ENCODE measurements around the gene TBXAS1. TPM values are rescaled to one million over a fixed set of nuclear protein-coding genes. Genes with fewer than 3 reads are reported as not detected.

TBXAS1 gene
- total RNA-seq, 2 experiments from 2014 or later: 4.8 to 5.3 TPM

DNA sequence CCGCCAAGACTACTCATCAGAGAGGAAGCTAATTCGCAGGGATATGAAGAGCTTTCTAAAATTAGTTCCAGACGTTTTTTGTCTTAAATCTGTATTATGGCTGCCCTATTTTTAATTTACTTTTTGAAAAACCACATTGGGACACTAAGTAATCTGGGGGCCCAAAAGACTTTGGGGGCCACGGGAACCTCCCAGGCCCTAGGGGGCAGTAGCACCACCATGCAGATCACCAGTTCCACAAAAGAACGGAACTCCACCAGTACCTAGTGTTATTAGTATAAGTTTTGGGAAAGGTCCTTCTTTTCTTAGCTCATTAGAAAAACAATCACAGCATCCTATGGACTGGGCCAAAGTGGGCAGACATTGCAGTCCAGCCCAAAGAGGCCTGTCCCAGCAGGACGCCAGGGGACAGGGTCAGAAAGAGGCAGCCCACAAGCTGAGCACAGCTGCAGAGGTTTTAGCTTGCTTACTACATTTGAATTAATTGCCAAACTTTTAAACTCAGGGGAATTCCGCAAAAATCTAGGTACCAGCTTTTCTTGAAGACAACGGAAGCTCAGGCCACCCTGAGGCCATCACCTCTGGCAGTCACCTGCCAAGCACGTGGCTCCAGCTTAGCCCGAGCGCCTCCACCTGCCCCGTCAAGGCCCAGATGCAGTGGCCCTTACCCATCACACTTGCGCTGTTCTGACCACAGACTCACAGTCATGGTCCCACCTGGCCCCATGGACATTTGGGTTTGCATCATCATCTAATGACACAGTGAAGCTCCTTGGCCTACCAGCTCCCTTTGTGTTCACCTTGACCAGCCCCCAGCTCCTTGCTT, 158.8 kb downstream of the TBXAS1 start:
- Mint-ChIP-seq H3K27ac (no peak overlapping the region), H3K36me3 (no peaks in the 10 kb centered on the region), H3K4me3 (no peak overlapping the region), H3K4me1 (ENCODE audit: low read depth) (no peaks in the 10 kb centered on the region), H3K9me3 (no peaks in the 10 kb centered on the region), H3K27me3 (no peaks in the 10 kb centered on the region)
- intact Hi-C loops (cut with micrococcal nuclease): no loop called here
- ChIA-PET POLR2A (no interaction called here), CTCF (interaction anchor here (0.8 to 1.6 kb wide), 6 partner anchors 13 to 342 kb away, joined by 3 to 6 read pairs (median 4); no protein-coding TSS in a partner anchor)
- DNase-seq: no peak

- no peak overlapping the region for H3K27ac Mint-ChIP-seq
- no peak overlapping the region for H3K4me3 Mint-ChIP-seq
- H3K27me3 Mint-ChIP-seq: no peaks in the 10 kb centered on the region
- DNase-seq: no peak
- H3K9me3 Mint-ChIP-seq: no peaks in the 10 kb centered on the region
- no peaks in the 10 kb centered on the region for H3K36me3 Mint-ChIP-seq
- POLR2A ChIA-PET: no interaction called here
- no peaks in the 10 kb centered on the region for H3K4me1 Mint-ChIP-seq (ENCODE audit: low read depth)
- CTCF ChIA-PET: interaction anchor here (1.0 kb wide), 1 partner anchor 218 kb away, joined by 3 read pairs; no protein-coding TSS in a partner anchor
- intact Hi-C loops (cut with micrococcal nuclease): no loop called here
Observed at GRCh38 chr7:139989366-139990141, 160.5 kb downstream of the TBXAS1 start.

- DNase-seq: no peak
- H3K27me3 Mint-ChIP-seq: no peaks in the 10 kb centered on the region
- no peak overlapping the region for H3K27ac Mint-ChIP-seq
- no peaks in the 10 kb centered on the region for H3K36me3 Mint-ChIP-seq
- CTCF ChIA-PET: no interaction called here
- H3K4me1 Mint-ChIP-seq (ENCODE audit: low read depth): no peaks in the 10 kb centered on the region
- intact Hi-C loops (cut with micrococcal nuclease): no loop called here
- POLR2A ChIA-PET: no interaction called here
- no peak overlapping the region for H3K4me3 Mint-ChIP-seq
- no peaks in the 10 kb centered on the region for H3K9me3 Mint-ChIP-seq
Observed at GRCh38 chr7:139990142-139990535, 161.1 kb downstream of the TBXAS1 start.

DNA sequence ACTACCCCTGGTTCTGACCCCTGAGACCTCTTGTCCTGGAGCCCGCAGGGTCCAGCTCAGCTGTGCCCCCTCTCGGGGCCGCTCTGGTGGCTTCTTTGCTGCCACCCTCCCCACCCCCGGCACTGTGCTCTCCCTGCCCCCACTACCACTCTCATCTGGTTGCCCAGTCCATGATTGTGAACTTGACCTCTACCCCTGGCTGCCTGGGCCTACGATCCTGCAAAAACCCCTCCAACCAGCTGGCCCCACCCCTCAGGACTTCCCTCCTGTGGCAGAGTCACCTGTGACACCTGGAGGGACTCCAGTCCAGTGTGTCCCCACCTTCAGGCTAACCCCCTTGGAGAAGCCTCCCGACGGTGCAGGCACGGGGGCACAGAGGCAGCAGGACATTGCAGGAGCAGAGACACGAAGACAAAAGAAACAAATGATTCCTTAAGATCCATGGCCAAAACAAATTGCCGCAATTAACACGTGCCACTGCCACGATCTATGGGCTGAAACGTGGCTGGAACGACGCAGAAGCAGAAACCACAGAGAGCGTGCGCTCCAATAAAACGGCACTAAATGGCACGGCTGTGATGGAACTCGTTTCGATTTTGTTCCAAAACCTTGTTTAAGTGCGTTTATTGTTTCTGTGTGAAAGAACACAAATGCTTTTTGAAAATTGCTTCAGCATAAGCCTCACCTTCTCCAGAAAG, 161.7 kb downstream of the TBXAS1 start:
- POLR2A ChIA-PET: no interaction called here
- H3K36me3 Mint-ChIP-seq: no peaks in the 10 kb centered on the region
- no peak overlapping the region for H3K4me3 Mint-ChIP-seq
- no peaks in the 10 kb centered on the region for H3K27me3 Mint-ChIP-seq
- no peak overlapping the region for H3K27ac Mint-ChIP-seq
- CTCF ChIA-PET: no interaction called here
- no peak for DNase-seq
- H3K4me1 Mint-ChIP-seq (ENCODE audit: low read depth): no peaks in the 10 kb centered on the region
- no peaks in the 10 kb centered on the region for H3K9me3 Mint-ChIP-seq
- intact Hi-C loops (cut with micrococcal nuclease): no loop called here

DNA sequence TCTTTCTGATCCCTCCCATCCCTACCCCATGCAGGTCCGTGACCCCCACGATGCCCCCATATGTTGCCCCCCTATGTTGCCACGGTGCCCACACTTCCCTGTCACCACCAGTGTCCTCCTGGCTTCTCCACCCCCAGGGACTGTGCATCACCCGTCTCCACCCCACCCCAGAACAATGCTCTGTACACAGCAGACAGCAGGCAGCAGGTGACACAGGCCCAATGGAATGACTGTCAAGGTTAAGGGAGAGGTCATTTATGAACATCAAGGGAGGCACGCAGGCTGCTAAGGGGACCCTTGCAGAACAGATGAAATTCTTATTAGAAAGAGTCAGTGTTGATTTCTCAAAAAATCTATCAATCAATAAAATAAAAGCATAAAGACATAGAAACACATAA, 162.2 kb downstream of the TBXAS1 start:
- H3K4me1 Mint-ChIP-seq (ENCODE audit: low read depth): no peaks in the 10 kb centered on the region
- H3K36me3 Mint-ChIP-seq: no peaks in the 10 kb centered on the region
- ChIA-PET CTCF (no interaction called here), POLR2A (no interaction called here)
- no peaks in the 10 kb centered on the region for H3K9me3 Mint-ChIP-seq
- intact Hi-C loops (cut with micrococcal nuclease): no loop called here
- DNase-seq: no peak
- H3K4me3 Mint-ChIP-seq: no peak overlapping the region
- H3K27ac Mint-ChIP-seq: no peak overlapping the region
- no peaks in the 10 kb centered on the region for H3K27me3 Mint-ChIP-seq

- POLR2A ChIA-PET: no interaction called here
- H3K4me3 Mint-ChIP-seq: no peak overlapping the region
- H3K27ac Mint-ChIP-seq: no peak overlapping the region
Observed at GRCh38 chr7:139991911-139992310, 162.8 kb downstream of the TBXAS1 start.

GRCh38 chr7:139992353-139993044, 163.4 kb downstream of the TBXAS1 start:
- intact Hi-C loops (cut with micrococcal nuclease): no loop called here
- H3K4me3 Mint-ChIP-seq: no peak overlapping the region
- DNase-seq: no peak
- H3K4me1 Mint-ChIP-seq (ENCODE audit: low read depth): no peaks in the 10 kb centered on the region
- ChIA-PET CTCF (interaction anchor here (1.6 to 3.5 kb wide), 2 partner anchors 346 to 374 kb away, joined by 6 to 16 read pairs; no protein-coding TSS in a partner anchor), POLR2A (no interaction called here)
- no peak overlapping the region for H3K27ac Mint-ChIP-seq
- no peaks in the 10 kb centered on the region for H3K27me3 Mint-ChIP-seq
- H3K36me3 Mint-ChIP-seq: no peaks in the 10 kb centered on the region
- no peaks in the 10 kb centered on the region for H3K9me3 Mint-ChIP-seq

More at GRCh38 chr7:139991911-139992310, 162.8 kb downstream of the TBXAS1 start:
- Mint-ChIP-seq H3K36me3 (no peaks in the 10 kb centered on the region), H3K4me1 (ENCODE audit: low read depth) (no peaks in the 10 kb centered on the region), H3K27me3 (no peaks in the 10 kb centered on the region), H3K9me3 (no peaks in the 10 kb centered on the region)
- CTCF ChIA-PET: interaction anchor here (3.5 kb wide), 1 partner anchor 345 kb away, joined by 16 read pairs; no protein-coding TSS in a partner anchor
- intact Hi-C loops (cut with micrococcal nuclease): no loop called here
- no peak for DNase-seq

DNA sequence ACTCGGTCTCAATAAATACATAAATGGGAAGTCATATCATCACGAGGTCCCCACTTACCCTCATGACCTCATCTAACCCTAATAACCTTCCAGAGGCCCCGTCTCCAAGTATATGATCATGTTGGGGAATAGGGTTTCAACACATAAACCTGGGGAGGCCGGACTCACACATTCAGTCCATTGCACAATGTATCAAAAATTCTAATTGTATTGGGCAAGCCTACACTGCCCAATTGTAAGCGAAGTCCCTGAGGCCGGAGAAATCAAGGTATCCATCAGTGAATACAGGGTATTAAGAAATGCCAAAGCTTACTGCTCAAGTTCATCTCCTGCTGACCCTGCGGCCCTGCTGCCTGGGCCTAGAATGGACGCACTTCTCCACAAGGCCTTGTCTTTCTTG, 164.1 kb downstream of the TBXAS1 start:
- DNase-seq: no peak
- Mint-ChIP-seq H3K4me3 (no peak overlapping the region), H3K27ac (no peak overlapping the region), H3K4me1 (ENCODE audit: low read depth) (no peaks in the 10 kb centered on the region), H3K27me3 (no peaks in the 10 kb centered on the region), H3K9me3 (no peaks in the 10 kb centered on the region), H3K36me3 (no peaks in the 10 kb centered on the region)
- POLR2A ChIA-PET: no interaction called here
- CTCF ChIA-PET: interaction anchor here (1.0 to 3.5 kb wide), 3 partner anchors 76 to 374 kb away, joined by 3 to 16 read pairs (median 6); no protein-coding TSS in a partner anchor
- intact Hi-C loops (cut with micrococcal nuclease): no loop called here

GRCh38 chr7:139993592-139993991, 164.5 kb downstream of the TBXAS1 start:
- CTCF ChIA-PET: interaction anchor here (1.0 to 3.5 kb wide), 3 partner anchors 77 to 375 kb away, joined by 3 to 16 read pairs (median 6); no protein-coding TSS in a partner anchor
- POLR2A ChIA-PET: no interaction called here
- no peaks in the 10 kb centered on the region for H3K4me1 Mint-ChIP-seq (ENCODE audit: low read depth)
- H3K9me3 Mint-ChIP-seq: no peaks in the 10 kb centered on the region
- intact Hi-C loops (cut with micrococcal nuclease): no loop called here
- DNase-seq: no peak
- no peaks in the 10 kb centered on the region for H3K36me3 Mint-ChIP-seq
- H3K27ac Mint-ChIP-seq: no peak overlapping the region
- H3K4me3 Mint-ChIP-seq: no peak overlapping the region
- no peaks in the 10 kb centered on the region for H3K27me3 Mint-ChIP-seq

- Mint-ChIP-seq H3K27ac (no peak overlapping the region), H3K36me3 (no peaks in the 10 kb centered on the region), H3K4me1 (ENCODE audit: low read depth) (no peaks in the 10 kb centered on the region), H3K4me3 (no peak overlapping the region), H3K27me3 (no peaks in the 10 kb centered on the region), H3K9me3 (no peaks in the 10 kb centered on the region)
- ChIA-PET CTCF (interaction anchor here (1.0 to 3.5 kb wide), 3 partner anchors 77 to 375 kb away, joined by 3 to 16 read pairs (median 6); no protein-coding TSS in a partner anchor), POLR2A (no interaction called here)
- intact Hi-C loops (cut with micrococcal nuclease): no loop called here
- no peak for DNase-seq
Observed at GRCh38 chr7:139994356-139994755, 165.3 kb downstream of the TBXAS1 start.

DNA sequence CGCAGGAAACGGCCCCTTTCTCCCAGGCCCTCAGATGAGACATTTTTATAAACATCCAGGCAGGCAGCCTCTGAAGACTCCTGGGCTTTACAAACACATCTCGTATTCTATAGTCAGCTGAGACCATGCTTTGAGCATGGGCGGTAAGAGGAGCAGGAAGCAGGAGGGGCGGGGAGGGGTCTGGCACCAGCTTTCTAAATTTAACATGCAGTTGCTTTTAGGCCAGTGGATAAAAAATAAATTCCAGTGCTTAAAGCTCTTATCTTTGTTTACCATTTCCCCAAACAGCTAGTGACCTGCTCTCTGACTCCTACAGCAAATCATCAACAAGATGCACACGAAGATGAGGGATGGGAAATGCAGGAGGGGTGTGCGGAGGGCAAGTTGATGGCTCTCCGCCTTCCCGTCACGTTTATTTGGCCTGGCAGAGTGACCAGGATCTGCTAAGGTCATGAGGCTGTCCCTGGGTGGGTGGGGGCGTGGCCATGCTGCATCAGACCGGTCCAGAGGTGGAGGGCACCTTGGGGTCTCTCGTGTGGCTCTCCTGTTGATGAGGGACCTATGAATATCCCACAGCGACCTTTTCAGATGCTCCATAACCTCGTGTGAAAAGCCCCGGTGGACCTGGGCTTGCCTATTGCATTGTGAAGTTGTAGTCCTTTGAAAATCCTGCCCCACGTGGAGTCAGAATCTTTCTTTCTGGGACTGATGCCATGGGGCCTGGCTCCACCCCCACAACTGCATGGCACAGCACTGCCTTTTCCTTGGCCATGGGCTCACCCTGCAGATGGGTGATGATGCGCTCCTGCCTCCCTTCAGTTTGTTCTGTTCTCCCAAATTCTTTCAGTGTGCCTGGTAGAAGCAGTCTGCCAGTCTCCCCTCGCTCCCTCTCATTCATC, 166.2 kb downstream of the TBXAS1 start:
- intact Hi-C loops (cut with micrococcal nuclease): no loop called here
- H3K4me3 Mint-ChIP-seq: no peak overlapping the region
- DNase-seq: no peak
- no peaks in the 10 kb centered on the region for H3K4me1 Mint-ChIP-seq (ENCODE audit: low read depth)
- no peaks in the 10 kb centered on the region for H3K36me3 Mint-ChIP-seq
- ChIA-PET POLR2A (interaction anchor here (0.6 kb wide), 1 partner anchor 1252 kb away, joined by 4 read pairs; no protein-coding TSS in a partner anchor), CTCF (interaction anchor here (0.6 to 3.5 kb wide), 3 partner anchors 11 to 393 kb away, joined by 3 to 16 read pairs (median 4); no protein-coding TSS in a partner anchor)
- no peak overlapping the region for H3K27ac Mint-ChIP-seq
- no peaks in the 10 kb centered on the region for H3K27me3 Mint-ChIP-seq
- H3K9me3 Mint-ChIP-seq: no peaks in the 10 kb centered on the region

Measured in activated CD4-positive, alpha-beta memory T cell treated with anti-CD3 and anti-CD28 coated beads for 36 hours (primary cell).